Gastroesophageal sphincter (tissue), 3 donors: ENCODE results near the gene EPHA3.

Experiments
- EP300 ChIP-seq: sonication (generic); formaldehyde crosslinking; IDR thresholded peaks from one replicate; pipeline ENCODE4 v1.6.1; 2017; ENCODE audit warnings: antibody characterized with exemption, mild to moderate bottlenecking
- POLR2A ChIP-seq, 2 donors: fragments of 450-650 bp; IDR thresholded peaks; one replicate each; pipeline ENCODE4 v1.6.1; 2017; ENCODE audit warnings: antibody characterized with exemption in 2 of 2, mild to moderate bottlenecking in 2 of 2, moderate library complexity in 1 of 2
- POLR2AphosphoS5 ChIP-seq: sonication (generic); formaldehyde crosslinking; IDR thresholded peaks from one replicate; pipeline ENCODE4 v1.6.1; 2017; ENCODE audit warnings: antibody characterized with exemption
- TF ChIP-seq, protein P1 (sequence below), 4 experiments: fragments of 200-600 bp in 2 of 4; fragments of 450-650 bp in 2 of 4; sonication (generic) in 1 of 4; IDR thresholded peaks; one replicate each; pipeline ENCODE4 v1.5.1; 2017 to 2019; ENCODE audit warnings: antibody characterized with exemption in 4 of 4, mild to moderate bottlenecking in 2 of 4, moderate library complexity in 2 of 4

DNA sequence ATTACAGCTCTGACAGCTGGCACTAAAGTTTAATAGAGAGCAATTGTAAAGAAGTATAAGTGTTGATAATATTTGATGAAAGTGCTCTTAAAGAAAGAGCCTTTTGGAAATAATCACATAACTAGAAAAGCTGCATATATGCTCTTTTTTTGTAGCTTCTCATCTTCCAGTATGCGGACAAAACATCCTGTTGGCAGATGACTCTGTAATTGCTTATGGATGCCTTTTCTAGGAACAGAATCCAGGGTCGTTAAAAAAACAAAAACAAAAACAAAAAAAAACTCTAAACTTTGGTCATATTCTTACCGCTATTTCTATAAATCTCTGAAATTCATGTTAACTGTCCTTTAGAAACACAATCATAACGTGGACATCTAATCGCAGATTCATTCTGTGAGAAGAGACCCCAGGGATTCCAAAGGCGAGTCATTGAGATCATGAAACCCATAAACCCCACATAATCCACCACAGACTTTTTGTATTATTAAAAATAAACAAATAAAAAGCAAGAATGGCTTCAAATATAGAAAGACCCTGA lies 109.8 kb downstream of the EPHA3 start:
- no peak for TF ChIP-seq POLR2A (IDR thresholded peaks at IDR 0.05)
- TF ChIP-seq, protein P1, sequence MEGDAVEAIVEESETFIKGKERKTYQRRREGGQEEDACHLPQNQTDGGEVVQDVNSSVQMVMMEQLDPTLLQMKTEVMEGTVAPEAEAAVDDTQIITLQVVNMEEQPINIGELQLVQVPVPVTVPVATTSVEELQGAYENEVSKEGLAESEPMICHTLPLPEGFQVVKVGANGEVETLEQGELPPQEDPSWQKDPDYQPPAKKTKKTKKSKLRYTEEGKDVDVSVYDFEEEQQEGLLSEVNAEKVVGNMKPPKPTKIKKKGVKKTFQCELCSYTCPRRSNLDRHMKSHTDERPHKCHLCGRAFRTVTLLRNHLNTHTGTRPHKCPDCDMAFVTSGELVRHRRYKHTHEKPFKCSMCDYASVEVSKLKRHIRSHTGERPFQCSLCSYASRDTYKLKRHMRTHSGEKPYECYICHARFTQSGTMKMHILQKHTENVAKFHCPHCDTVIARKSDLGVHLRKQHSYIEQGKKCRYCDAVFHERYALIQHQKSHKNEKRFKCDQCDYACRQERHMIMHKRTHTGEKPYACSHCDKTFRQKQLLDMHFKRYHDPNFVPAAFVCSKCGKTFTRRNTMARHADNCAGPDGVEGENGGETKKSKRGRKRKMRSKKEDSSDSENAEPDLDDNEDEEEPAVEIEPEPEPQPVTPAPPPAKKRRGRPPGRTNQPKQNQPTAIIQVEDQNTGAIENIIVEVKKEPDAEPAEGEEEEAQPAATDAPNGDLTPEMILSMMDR (IDR thresholded peaks at IDR 0.05): no peak
- TF ChIP-seq EP300: no peak
- TF ChIP-seq POLR2AphosphoS5: no peak
